ENCODE measurements around the gene GRM2.

- TF ChIP-seq CTCF (IDR thresholded peaks at IDR 0.05) (no peak), POLR2A (IDR thresholded peaks at IDR 0.05) (no peak), EP300 (IDR thresholded peaks at IDR 0.05) (no peak), POLR2AphosphoS5 (IDR thresholded peaks at IDR 0.05) (no peak)
These were observed 13.9 kb upstream of the GRM2 start for GRCh38 chr3:51692980-51693395.
